ENCODE data around the gene ICAM2.

- no peak for TF ChIP-seq CTCF (IDR thresholded peaks at IDR 0.05 in 4 of 5, conservative IDR thresholded peaks at IDR 0.05 in 1 of 5)
- TF ChIP-seq POLR2A (IDR thresholded peaks at IDR 0.05), result no peak
These were observed 43.9 kb upstream of the ICAM2 start for GRCh38 chr17:64064331-64064730.
